ENCODE results near the gene SGMS1.
"Not testable (repeated sequence)": the region's sequence is repeated elsewhere in the genome, so short reads cannot be mapped to it uniquely, and the experiment has no call there.

The SGMS1 gene

GRCh38 chr10:50501478-50501877 is 122.3 kb downstream of the SGMS1 start:
- no peaks in the 10 kb centered on the region for H3K9me3 ChIP-seq (ENCODE audit: insufficient read depth, low read depth, low read length)
- no peaks in the 10 kb centered on the region for H3K36me3 ChIP-seq (ENCODE audit: insufficient read depth, low read length)
- peaks cover 20% of the 10 kb centered on the region for H3K4me1 ChIP-seq (ENCODE audit: insufficient read depth, low read length)
- 94% methylated on average over 1 of the region's 2 CpGs for WGBS
- no peak overlapping the region for H3K9ac ChIP-seq (ENCODE audit: low read depth, low read length)
- no peaks in the 10 kb centered on the region for H3K27me3 ChIP-seq (ENCODE audit: insufficient read depth, low read length)
- no peak overlapping the region for H3K27ac ChIP-seq (ENCODE audit: low read depth, low read length)
- no peak overlapping the region for H3K4me3 ChIP-seq (ENCODE audit: low read length)

DNA sequence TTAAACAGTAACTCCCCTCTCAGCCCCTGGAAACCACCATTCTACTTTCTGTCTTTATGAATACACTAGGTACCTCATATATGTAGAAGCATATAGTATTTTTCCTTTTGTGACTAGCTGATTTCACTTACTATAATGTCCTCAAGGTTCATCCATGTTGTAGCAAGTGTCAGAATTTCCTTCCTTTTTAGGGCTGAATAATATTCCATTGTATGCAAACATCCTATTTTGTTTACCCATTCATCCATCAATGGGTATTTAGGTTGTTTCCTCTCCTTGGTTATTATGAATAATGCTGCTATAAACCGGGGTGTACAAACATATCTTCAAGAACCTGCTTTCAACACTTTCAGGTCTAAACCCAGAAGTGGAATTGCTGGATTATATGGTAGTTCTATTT is 125.3 kb downstream of the SGMS1 start:
- WGBS = no CpG with 5 or more reads among the region's 1 CpG
- H3K9ac ChIP-seq (ENCODE audit: low read depth, low read length) = no peak overlapping the region
- no peak overlapping the region for H3K4me3 ChIP-seq (ENCODE audit: low read length)
- no peaks in the 10 kb centered on the region for H3K36me3 ChIP-seq (ENCODE audit: insufficient read depth, low read length)
- H3K9me3 ChIP-seq (ENCODE audit: insufficient read depth, low read depth, low read length) = no peaks in the 10 kb centered on the region
- no peak overlapping the region for H3K27ac ChIP-seq (ENCODE audit: low read depth, low read length)
- peaks cover 18% of the 10 kb centered on the region for H3K4me1 ChIP-seq (ENCODE audit: insufficient read depth, low read length)
- no peaks in the 10 kb centered on the region for H3K27me3 ChIP-seq (ENCODE audit: insufficient read depth, low read length)

DNA sequence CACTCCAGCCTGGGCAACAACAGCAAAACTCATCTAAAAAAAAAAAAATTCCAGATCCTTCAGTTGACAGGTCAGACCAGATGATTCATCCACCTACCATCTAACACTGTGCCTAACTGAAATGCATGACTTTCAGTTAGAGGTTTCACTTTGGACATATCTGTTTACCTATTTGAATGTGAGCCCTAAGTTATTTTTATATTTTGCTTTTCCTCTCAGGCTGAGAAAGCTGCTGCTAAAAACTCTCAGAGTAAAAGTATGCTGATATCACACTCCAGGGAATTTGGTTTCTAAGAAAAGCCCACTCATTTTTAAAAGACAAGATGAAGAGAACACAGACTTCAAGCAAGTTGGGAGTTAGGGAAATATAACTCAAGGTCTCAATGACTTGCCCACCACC is 126.0 kb downstream of the SGMS1 start:
- Histone ChIP-seq H3K27ac (ENCODE audit: low read depth, low read length) (no peak overlapping the region), H3K9me3 (ENCODE audit: insufficient read depth, low read depth, low read length) (no peaks in the 10 kb centered on the region), H3K9ac (ENCODE audit: low read depth, low read length) (no peak overlapping the region), H3K36me3 (ENCODE audit: insufficient read depth, low read length) (no peaks in the 10 kb centered on the region), H3K27me3 (ENCODE audit: insufficient read depth, low read length) (no peaks in the 10 kb centered on the region), H3K4me3 (ENCODE audit: low read length) (no peak overlapping the region), H3K4me1 (ENCODE audit: insufficient read depth, low read length) (peaks cover 14% of the 10 kb centered on the region)

GRCh38 chr10:50496228-50496627 is 127.5 kb downstream of the SGMS1 start:
- Histone ChIP-seq H3K36me3 (ENCODE audit: insufficient read depth, low read length) (no peaks in the 10 kb centered on the region), H3K27me3 (ENCODE audit: insufficient read depth, low read length) (no peaks in the 10 kb centered on the region), H3K9ac (ENCODE audit: low read depth, low read length) (no peak overlapping the region), H3K4me1 (ENCODE audit: insufficient read depth, low read length) (no peaks in the 10 kb centered on the region), H3K9me3 (ENCODE audit: insufficient read depth, low read depth, low read length) (no peaks in the 10 kb centered on the region), H3K4me3 (ENCODE audit: low read length) (no peak overlapping the region), H3K27ac (ENCODE audit: low read depth, low read length) (no peak overlapping the region)
- WGBS = 96% methylated on average over 2 of the region's 2 CpGs

- WGBS = 95% methylated on average over 5 of the region's 5 CpGs
- no peak overlapping the region for H3K9ac ChIP-seq (ENCODE audit: low read depth, low read length)
Observed at GRCh38 chr10:50490241-50490640, 133.5 kb downstream of the SGMS1 start.

GRCh38 chr10:50484550-50484949 is 139.2 kb downstream of the SGMS1 start:
- WGBS = 88% methylated on average over 1 of the region's 1 CpG
- H3K27ac ChIP-seq (ENCODE audit: low read depth, low read length) = not testable (repeated sequence)

More at GRCh38 chr10:50490241-50490640, 133.5 kb downstream of the SGMS1 start:
- no peaks in the 10 kb centered on the region for H3K4me1 ChIP-seq (ENCODE audit: insufficient read depth, low read length)
- H3K27me3 ChIP-seq (ENCODE audit: insufficient read depth, low read length) = no peaks in the 10 kb centered on the region
- H3K9me3 ChIP-seq (ENCODE audit: insufficient read depth, low read depth, low read length) = no peaks in the 10 kb centered on the region
- no peak overlapping the region for H3K27ac ChIP-seq (ENCODE audit: low read depth, low read length)
- no peaks in the 10 kb centered on the region; the same call in 1 of the 2 replicates for H3K36me3 ChIP-seq (ENCODE audit: insufficient read depth, low read length)
- no peak overlapping the region for H3K4me3 ChIP-seq (ENCODE audit: low read length)

GRCh38 chr10:50480054-50481007 is 143.4 kb downstream of the SGMS1 start:
- Histone ChIP-seq H3K36me3 (ENCODE audit: insufficient read depth, low read length) (no peaks in the 10 kb centered on the region), H3K27me3 (ENCODE audit: insufficient read depth, low read length) (no peaks in the 10 kb centered on the region), H3K4me3 (ENCODE audit: low read length) (no peak overlapping the region), H3K27ac (ENCODE audit: low read depth, low read length) (no peak overlapping the region), H3K9me3 (ENCODE audit: insufficient read depth, low read depth, low read length) (peaks cover 9% of the 10 kb centered on the region; the same call in 1 of the 2 replicates), H3K9ac (ENCODE audit: low read depth, low read length) (no peak overlapping the region), H3K4me1 (ENCODE audit: insufficient read depth, low read length) (no peaks in the 10 kb centered on the region)
- 93% methylated on average over 9 of the region's 9 CpGs for WGBS

More at GRCh38 chr10:50484550-50484949, 139.2 kb downstream of the SGMS1 start:
- H3K4me1 ChIP-seq (ENCODE audit: insufficient read depth, low read length); H3K36me3 ChIP-seq (ENCODE audit: insufficient read depth, low read length); H3K9me3 ChIP-seq (ENCODE audit: insufficient read depth, low read depth, low read length); H3K27me3 ChIP-seq (ENCODE audit: insufficient read depth, low read length); H3K9ac ChIP-seq (ENCODE audit: low read depth, low read length); H3K4me3 ChIP-seq (ENCODE audit: low read length): not testable (repeated sequence)

- H3K4me1 ChIP-seq (ENCODE audit: insufficient read depth, low read length) = no peaks in the 10 kb centered on the region
- WGBS = 82% methylated on average over 4 of the region's 4 CpGs
- H3K4me3 ChIP-seq (ENCODE audit: low read length) = no peak overlapping the region
- no peak overlapping the region for H3K27ac ChIP-seq (ENCODE audit: low read depth, low read length)
- H3K9ac ChIP-seq (ENCODE audit: low read depth, low read length) = no peak overlapping the region
- 0 out of 2 replicates have a peak, but pooled peaks cover 5% of the 10 kb centered on the region for H3K9me3 ChIP-seq (ENCODE audit: insufficient read depth, low read depth, low read length)
- no peaks in the 10 kb centered on the region for H3K36me3 ChIP-seq (ENCODE audit: insufficient read depth, low read length)
- H3K27me3 ChIP-seq (ENCODE audit: insufficient read depth, low read length) = no peaks in the 10 kb centered on the region
Observed at GRCh38 chr10:50477287-50478203, 146.2 kb downstream of the SGMS1 start.

GRCh38 chr10:50473756-50474155 is 150.0 kb downstream of the SGMS1 start:
- H3K4me1 ChIP-seq (ENCODE audit: insufficient read depth, low read length) = peaks cover 33% of the 10 kb centered on the region
- WGBS = 97% methylated on average over 2 of the region's 2 CpGs
- no peaks in the 10 kb centered on the region for H3K27me3 ChIP-seq (ENCODE audit: insufficient read depth, low read length)
- H3K4me3 ChIP-seq (ENCODE audit: low read length) = no peak overlapping the region
- no peak overlapping the region for H3K27ac ChIP-seq (ENCODE audit: low read depth, low read length)
- H3K36me3 ChIP-seq (ENCODE audit: insufficient read depth, low read length) = no peaks in the 10 kb centered on the region
- H3K9ac ChIP-seq (ENCODE audit: low read depth, low read length) = no peak overlapping the region
- H3K9me3 ChIP-seq (ENCODE audit: insufficient read depth, low read depth, low read length) = 0 out of 2 replicates have a peak, but pooled peaks cover 5% of the 10 kb centered on the region

GRCh38 chr10:50472914-50473313 is 150.8 kb downstream of the SGMS1 start:
- H3K4me3 ChIP-seq (ENCODE audit: low read length) = no peak overlapping the region

DNA sequence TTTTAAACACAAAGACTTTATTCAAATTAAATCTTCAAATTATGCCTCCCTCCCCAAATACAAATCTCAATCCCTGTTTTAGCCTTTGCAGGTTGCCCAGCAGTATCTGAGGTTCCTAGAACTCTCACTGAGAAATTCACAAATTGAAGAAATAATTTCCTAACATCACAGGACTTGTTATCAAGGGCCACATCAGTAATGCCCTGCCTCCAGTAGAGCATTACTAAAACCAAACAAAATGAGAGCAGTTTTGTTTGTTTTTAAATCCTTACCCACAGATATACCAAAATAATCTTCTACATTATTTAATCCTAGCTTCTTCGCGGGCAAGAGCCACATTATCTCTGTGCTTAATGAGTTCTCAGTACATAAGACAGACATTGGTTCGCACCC is 152.2 kb downstream of the SGMS1 start:
- no peaks in the 10 kb centered on the region for H3K36me3 ChIP-seq (ENCODE audit: insufficient read depth, low read length)
- H3K4me1 ChIP-seq (ENCODE audit: insufficient read depth, low read length) = peaks cover 33% of the 10 kb centered on the region
- no peak overlapping the region for H3K4me3 ChIP-seq (ENCODE audit: low read length)
- H3K9me3 ChIP-seq (ENCODE audit: insufficient read depth, low read depth, low read length) = no peaks in the 10 kb centered on the region
- H3K9ac ChIP-seq (ENCODE audit: low read depth, low read length) = no peak overlapping the region
- 95% methylated on average over 2 of the region's 3 CpGs for WGBS
- H3K27me3 ChIP-seq (ENCODE audit: insufficient read depth, low read length) = no peaks in the 10 kb centered on the region
- no peak overlapping the region; the same call in 1 of the 2 replicates for H3K27ac ChIP-seq (ENCODE audit: low read depth, low read length)

More at GRCh38 chr10:50472914-50473313, 150.8 kb downstream of the SGMS1 start:
- H3K4me1 ChIP-seq (ENCODE audit: insufficient read depth, low read length) = peaks cover 33% of the 10 kb centered on the region
- no peaks in the 10 kb centered on the region for H3K36me3 ChIP-seq (ENCODE audit: insufficient read depth, low read length)
- no peak overlapping the region for H3K9ac ChIP-seq (ENCODE audit: low read depth, low read length)
- H3K27me3 ChIP-seq (ENCODE audit: insufficient read depth, low read length) = no peaks in the 10 kb centered on the region
- 0 out of 2 replicates have a peak, but pooled peaks cover 5% of the 10 kb centered on the region for H3K9me3 ChIP-seq (ENCODE audit: insufficient read depth, low read depth, low read length)
- H3K27ac ChIP-seq (ENCODE audit: low read depth, low read length) = no peak overlapping the region
